CD4-positive, alpha-beta T cell (primary cell): ENCODE results near the gene TRIM67. TPM values are rescaled to one million over a fixed set of nuclear protein-coding genes. Genes with fewer than 3 reads are reported as not detected.

Experiments
- ATAC-seq: fragments of 200-7000 bp; cut with Tn5 transposase; one replicate; pipeline ENCODE4 v1.10.0; 2022; ENCODE audit warnings: mild to moderate bottlenecking; ENCODE audit not compliant: poor library complexity
- CTCF ChIA-PET: fragments of 350-600 bp; sonication (Branson Sonifier 250); formaldehyde crosslinking; loops from one replicate; lab custom pipeline; 2021; ENCODE audit warnings: antibody characterized with exemption, inconsistent platforms; lab: Charles Lee
- POLR2A ChIA-PET: fragments of 350-600 bp; sonication (Branson Sonifier 250); formaldehyde crosslinking; loops from one replicate; lab custom pipeline; 2021; ENCODE audit warnings: antibody characterized with exemption, inconsistent platforms; lab: Charles Lee
- DNase-seq, 14 experiments: peaks; one replicate each; pipeline ENCODE4 v3.0.0-alpha.2; 2013 to 2020; ENCODE audit warnings: mixed read lengths in 2 of 14
- H3K27ac ChIP-seq, 2 donors: one replicate each; pipeline versions ENCODE4 v1.5.1 to v1.7.0; 2013; ENCODE audit warnings: low read length in 2 of 2, low read depth in 1 of 2, mild to moderate bottlenecking in 1 of 2
- H3K27me3 ChIP-seq, 2 experiments: 1 replicate in 1 of 2; 2 replicates in 1 of 2; pipeline versions ENCODE4 v1.6.1 to v1.7.0; 2013; ENCODE audit warnings: low read length in 2 of 2, control low read depth in 1 of 2, mild to moderate bottlenecking in 1 of 2, moderate library complexity in 1 of 2; ENCODE audit not compliant: insufficient read depth in 2 of 2, control insufficient read depth in 1 of 2
- H3K36me3 ChIP-seq: one replicate; pipeline ENCODE4 v1.6.1; 2013; ENCODE audit warnings: low read length, control low read depth; ENCODE audit not compliant: insufficient read depth
- H3K4me1 ChIP-seq: one replicate; pipeline ENCODE4 v1.6.1; 2013; ENCODE audit warnings: low read length, control low read depth; ENCODE audit not compliant: insufficient read depth
- H3K4me3 ChIP-seq: one replicate; pipeline ENCODE4 v1.5.1; 2013; ENCODE audit warnings: mild to moderate bottlenecking, low read length, moderate library complexity
- H3K9me3 ChIP-seq, 2 experiments: 1 replicate in 1 of 2; 2 replicates in 1 of 2; pipeline versions ENCODE4 v1.6.1 to v1.7.0; 2013; ENCODE audit warnings: low read length in 2 of 2, mild to moderate bottlenecking in 2 of 2, control low read depth in 1 of 2, moderate library complexity in 1 of 2; ENCODE audit not compliant: control insufficient read depth in 1 of 2, insufficient read depth in 1 of 2
- H3K27ac Mint-ChIP-seq: one replicate; pipeline ENCODE4 v1.8.0; 2020; ENCODE audit warnings: mixed read lengths
- H3K27me3 Mint-ChIP-seq: one replicate; pipeline ENCODE4 v1.8.0; 2021; ENCODE audit warnings: mixed read lengths
- H3K36me3 Mint-ChIP-seq: one replicate; pipeline ENCODE4 v1.8.0; 2021; ENCODE audit warnings: low read depth, mixed read lengths
- H3K4me1 Mint-ChIP-seq: one replicate; pipeline ENCODE4 v1.8.0; 2021; ENCODE audit warnings: low read depth, mixed read lengths
- H3K4me3 Mint-ChIP-seq: one replicate; pipeline ENCODE4 v1.8.0; 2020; ENCODE audit warnings: mild to moderate bottlenecking, mixed read lengths
- H3K9me3 Mint-ChIP-seq: one replicate; pipeline ENCODE4 v1.8.0; 2020; ENCODE audit warnings: mixed read lengths
- CTCF ChIP-seq: fragments of 200-600 bp; IDR thresholded peaks from one replicate; pipeline ENCODE4 v1.8.0; 2022; ENCODE audit warnings: antibody characterized with exemption, mild to moderate bottlenecking
- intact Hi-C, 2 experiments: fragments of 100-400 bp; cut with DNase I in 1 of 2; cut with micrococcal nuclease in 1 of 2; formaldehyde crosslinking; loops; one replicate each; pipeline versions ENCODE4 v1.15.1 to v1.9.0; 2023 to 2025; cut with DNase I, micrococcal nuclease
- total RNA-seq, 174 experiments: library from RNA in 2 of 174; stranded (reverse) in 2 of 174; gene quantifications; one replicate each; pipeline ENCODE4 v1.2.3 and lab custom pipeline; 2021 to 2026

The TRIM67 gene
- total RNA-seq, 2 experiments from 2014 or later, result not detected

- Mint-ChIP-seq H3K27ac (no peak overlapping the region), H3K9me3 (no peaks in the 10 kb centered on the region), H3K4me1 (peaks cover 4% of the 10 kb centered on the region), H3K36me3 (no peaks in the 10 kb centered on the region), H3K4me3 (no peak overlapping the region), H3K27me3 (peaks cover 64% of the 10 kb centered on the region)
- no peak for TF ChIP-seq CTCF
- H3K4me3 ChIP-seq, result no peak overlapping the region
- intact Hi-C loops, result no loop called here
- H3K27ac ChIP-seq, result no peak overlapping the region
- ChIA-PET POLR2A (interaction anchor here (0.5 kb wide), 1 partner anchor 9 kb away, joined by 4 read pairs; no protein-coding TSS in a partner anchor), CTCF (no interaction called here)
- peaks cover 13% of the 10 kb centered on the region for H3K4me1 ChIP-seq
- H3K36me3 ChIP-seq, result no peaks in the 10 kb centered on the region
- H3K27me3 ChIP-seq, result peaks cover 45 to 84% of the 10 kb centered on the region in 2 experiments
- no peak for ATAC-seq
- no peak for DNase-seq
- peaks cover 0 to 12% of the 10 kb centered on the region in 2 experiments for H3K9me3 ChIP-seq
Observed at GRCh38 chr1:231159963-231160761, 1.7 kb upstream of the TRIM67 start.

DNA sequence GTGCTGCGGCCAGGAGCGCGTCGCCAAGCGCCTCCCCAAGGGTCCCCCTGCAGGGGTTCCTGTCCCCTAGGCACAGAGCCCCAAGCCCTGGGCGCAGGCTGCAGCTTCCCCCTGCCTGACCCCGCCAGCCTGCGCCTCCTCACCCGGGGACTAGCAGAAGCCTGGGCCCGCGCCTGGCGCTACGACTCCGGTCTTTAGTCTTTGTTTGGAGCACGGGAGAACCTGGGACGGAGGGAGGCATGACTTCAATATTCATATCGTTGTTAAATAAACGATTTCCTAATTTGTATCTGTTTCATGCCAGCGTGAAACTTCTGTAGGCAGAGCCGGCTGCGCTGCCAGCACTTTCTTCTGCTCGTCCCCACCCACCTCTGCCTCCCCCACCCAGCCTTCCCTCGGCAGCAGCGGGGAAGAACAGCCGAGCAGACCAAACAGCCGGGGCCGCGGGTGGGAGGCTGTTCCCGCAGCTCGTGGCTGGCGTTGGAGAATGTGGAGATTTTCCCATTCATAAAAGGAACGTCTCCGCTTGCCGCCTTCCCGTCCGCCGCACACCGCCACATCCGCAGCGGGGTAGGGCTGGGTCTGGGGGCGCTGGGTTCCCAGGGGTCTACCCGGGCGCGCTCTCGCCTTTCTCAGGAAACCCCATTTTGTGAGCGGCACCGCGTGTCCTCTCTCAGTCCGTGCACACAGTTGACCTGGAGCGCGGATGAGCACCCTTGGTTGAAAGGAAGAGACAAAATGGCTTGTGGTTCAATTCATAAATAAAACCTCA lies 777 bp upstream of the TRIM67 start:
- H3K27me3 ChIP-seq, result peaks cover 46 to 87% of the 10 kb centered on the region in 2 experiments
- no peak overlapping the region for H3K27ac ChIP-seq
- no peaks in the 10 kb centered on the region for H3K36me3 Mint-ChIP-seq
- ChIA-PET CTCF (no interaction called here), POLR2A (interaction anchor here (0.5 kb wide), 1 partner anchor 8 kb away, joined by 4 read pairs; no protein-coding TSS in a partner anchor)
- peaks cover 13% of the 10 kb centered on the region for H3K4me1 ChIP-seq
- DNase-seq (no peak), ATAC-seq (no peak)
- no peak overlapping the region for H3K4me3 ChIP-seq
- peaks cover 0 to 12% of the 10 kb centered on the region in 2 experiments for H3K9me3 ChIP-seq
- no peaks in the 10 kb centered on the region for H3K36me3 ChIP-seq
- no peak overlapping the region for H3K4me3 Mint-ChIP-seq
- no peaks in the 10 kb centered on the region for H3K9me3 Mint-ChIP-seq
- intact Hi-C loops, result no loop called here
- no peak overlapping the region for H3K27ac Mint-ChIP-seq
- H3K27me3 Mint-ChIP-seq, result peaks cover 65% of the 10 kb centered on the region
- H3K4me1 Mint-ChIP-seq, result peaks cover 4% of the 10 kb centered on the region
- TF ChIP-seq CTCF, result no peak

GRCh38 chr1:231162297-231162969 lies 575 bp downstream of the TRIM67 start:
- Histone ChIP-seq H3K36me3 (no peaks in the 10 kb centered on the region), H3K4me1 (peaks cover 13% of the 10 kb centered on the region), H3K27ac (no peak overlapping the region), H3K4me3 (no peak overlapping the region), H3K27me3 (peaks cover 46 to 84% of the 10 kb centered on the region in 2 experiments), H3K9me3 (peaks cover 0 to 12% of the 10 kb centered on the region in 2 experiments)
- peaks cover 4% of the 10 kb centered on the region for H3K4me1 Mint-ChIP-seq
- peak in 5 of 14 experiments; percentile 7 to 45 (median 12) for DNase-seq
- ChIA-PET CTCF (no interaction called here), POLR2A (no interaction called here)
- intact Hi-C loops, result no loop called here
- ATAC-seq, result peak; percentile 46
- H3K4me3 Mint-ChIP-seq, result no peak overlapping the region
- H3K27ac Mint-ChIP-seq, result no peak overlapping the region
- H3K9me3 Mint-ChIP-seq, result no peaks in the 10 kb centered on the region
- H3K36me3 Mint-ChIP-seq, result no peaks in the 10 kb centered on the region
- H3K27me3 Mint-ChIP-seq, result peaks cover 65% of the 10 kb centered on the region
- no peak for TF ChIP-seq CTCF
